Tibial artery (tissue), 4 donors: ENCODE data around the gene WAC.

Experiments
- DNase-seq, 2 donors: peaks; one replicate each; pipeline ENCODE4 v3.0.0-alpha.2; 2019
- H3K27ac ChIP-seq, 2 donors: fragments of 200-600 bp; sonication (generic) in 1 of 2; 1 replicate in 1 of 2; 2 replicates in 1 of 2; pipeline ENCODE4 v1.5.1; 2018 to 2019; ENCODE audit warnings: mild to moderate bottlenecking in 1 of 2
- H3K27me3 ChIP-seq, 2 donors: fragments of 200-600 bp; sonication (generic) in 1 of 2; one replicate each; pipeline versions ENCODE4 v1.5.1 to v1.6.0; 2016 to 2019
- H3K36me3 ChIP-seq, 3 donors: fragments of 200-600 bp; sonication (generic) in 2 of 3; one replicate each; pipeline ENCODE4 v1.5.1; 2016 to 2019; ENCODE audit warnings: mild to moderate bottlenecking in 2 of 3
- H3K4me1 ChIP-seq, 4 donors: fragments of 200-600 bp; sonication (generic) in 2 of 4; 1 replicate in 3 of 4; 2 replicates in 1 of 4; pipeline ENCODE4 v1.5.1; 2016 to 2019
- H3K4me3 ChIP-seq, 2 donors: fragments of 200-600 bp; sonication (generic) in 1 of 2; 1 replicate in 1 of 2; 2 replicates in 1 of 2; pipeline ENCODE4 v1.5.1; 2018 to 2019; ENCODE audit warnings: mild to moderate bottlenecking in 2 of 2
- H3K9me3 ChIP-seq, 3 donors: fragments of 200-600 bp; sonication (generic) in 1 of 3; one replicate each; pipeline ENCODE4 v1.5.1; 2016 to 2019
- intact Hi-C: fragments of 100-400 bp; cut with DNase I; formaldehyde crosslinking; loops from one replicate; pipeline ENCODE4 v1.15.0; 2023; ENCODE audit warnings: low total_unique reads
- TF ChIP-seq, protein P1 (sequence below), 2 experiments: fragments of 200-600 bp in 1 of 2; fragments of 450-650 bp in 1 of 2; IDR thresholded peaks; one replicate each; pipeline ENCODE4 v1.5.1; 2017 to 2019; ENCODE audit warnings: antibody characterized with exemption in 2 of 2, mild to moderate bottlenecking in 1 of 2, moderate library complexity in 1 of 2

WAC gene

GRCh38 chr10:28545967-28546644, 13.2 kb downstream of the WAC start:
- no peak for DNase-seq
- peaks cover 22 to 32% (median 23%) of the 10 kb centered on the region in 3 donors for H3K36me3 ChIP-seq
- TF ChIP-seq, protein P1, sequence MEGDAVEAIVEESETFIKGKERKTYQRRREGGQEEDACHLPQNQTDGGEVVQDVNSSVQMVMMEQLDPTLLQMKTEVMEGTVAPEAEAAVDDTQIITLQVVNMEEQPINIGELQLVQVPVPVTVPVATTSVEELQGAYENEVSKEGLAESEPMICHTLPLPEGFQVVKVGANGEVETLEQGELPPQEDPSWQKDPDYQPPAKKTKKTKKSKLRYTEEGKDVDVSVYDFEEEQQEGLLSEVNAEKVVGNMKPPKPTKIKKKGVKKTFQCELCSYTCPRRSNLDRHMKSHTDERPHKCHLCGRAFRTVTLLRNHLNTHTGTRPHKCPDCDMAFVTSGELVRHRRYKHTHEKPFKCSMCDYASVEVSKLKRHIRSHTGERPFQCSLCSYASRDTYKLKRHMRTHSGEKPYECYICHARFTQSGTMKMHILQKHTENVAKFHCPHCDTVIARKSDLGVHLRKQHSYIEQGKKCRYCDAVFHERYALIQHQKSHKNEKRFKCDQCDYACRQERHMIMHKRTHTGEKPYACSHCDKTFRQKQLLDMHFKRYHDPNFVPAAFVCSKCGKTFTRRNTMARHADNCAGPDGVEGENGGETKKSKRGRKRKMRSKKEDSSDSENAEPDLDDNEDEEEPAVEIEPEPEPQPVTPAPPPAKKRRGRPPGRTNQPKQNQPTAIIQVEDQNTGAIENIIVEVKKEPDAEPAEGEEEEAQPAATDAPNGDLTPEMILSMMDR (IDR thresholded peaks at IDR 0.05), result no peak
- peaks cover 0 to 60% (median 14%) of the 10 kb centered on the region in 4 donors for H3K4me1 ChIP-seq
- no peaks in the 10 kb centered on the region for H3K27me3 ChIP-seq
- H3K9me3 ChIP-seq, result no peaks in the 10 kb centered on the region
- intact Hi-C loops, result loop anchor here (10.0 kb wide), 1 partner anchor 49 kb away; no protein-coding TSS in a partner anchor
- no peak overlapping the region for H3K4me3 ChIP-seq
- no peak overlapping the region for H3K27ac ChIP-seq

GRCh38 chr10:28548781-28549498, 16.0 kb downstream of the WAC start:
- H3K9me3 ChIP-seq, result no peaks in the 10 kb centered on the region
- peaks cover 11 to 21% (median 17%) of the 10 kb centered on the region in 3 donors for H3K36me3 ChIP-seq

DNA sequence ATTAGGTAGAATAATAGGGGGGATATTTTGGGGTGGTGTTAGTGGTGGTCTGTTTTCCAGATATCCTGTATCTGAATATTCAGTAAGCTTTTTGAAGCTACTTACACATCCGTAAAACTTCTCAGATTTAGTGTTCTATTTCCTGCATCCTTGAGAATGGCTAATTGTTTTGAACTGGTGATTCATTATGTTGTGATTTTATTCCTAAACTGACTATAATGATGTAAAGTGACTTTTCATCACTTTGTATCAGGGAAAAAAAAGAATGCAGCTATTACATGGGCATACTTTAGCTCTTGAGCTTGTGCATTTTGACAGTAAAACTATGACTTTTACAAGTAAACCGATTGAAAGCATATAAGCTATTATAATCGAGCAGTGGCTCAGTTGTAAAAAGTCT, 18.2 kb downstream of the WAC start:
- intact Hi-C loops, result no loop called here

More at GRCh38 chr10:28548781-28549498, 16.0 kb downstream of the WAC start:
- DNase-seq, result no peak
- intact Hi-C loops, result loop anchor here (10.0 kb wide), 1 partner anchor 46 kb away; no protein-coding TSS in a partner anchor
- Histone ChIP-seq H3K4me1 (peaks cover 0 to 72% (median 21%) of the 10 kb centered on the region in 4 donors), H3K27me3 (no peaks in the 10 kb centered on the region), H3K27ac (no peak overlapping the region), H3K4me3 (no peak overlapping the region)
- TF ChIP-seq, protein P1 (IDR thresholded peaks at IDR 0.05), result no peak

GRCh38 chr10:28552775-28553174, 19.9 kb downstream of the WAC start:
- H3K27me3 ChIP-seq, result no peaks in the 10 kb centered on the region
- TF ChIP-seq, protein P1 (IDR thresholded peaks at IDR 0.05), result no peak
- H3K27ac ChIP-seq, result no peak overlapping the region
- no peak for DNase-seq
- no peaks in the 10 kb centered on the region for H3K9me3 ChIP-seq
- intact Hi-C loops, result no loop called here
- H3K4me1 ChIP-seq, result peaks cover 0 to 87% (median 24%) of the 10 kb centered on the region in 4 donors
- no peak overlapping the region for H3K4me3 ChIP-seq
- H3K36me3 ChIP-seq, result peaks cover 11 to 17% (median 13%) of the 10 kb centered on the region in 3 donors

More for the DNA sequence above, 18.2 kb downstream of the WAC start:
- Histone ChIP-seq H3K4me1 (peaks cover 0 to 82% (median 22%) of the 10 kb centered on the region in 4 donors), H3K9me3 (no peaks in the 10 kb centered on the region), H3K27me3 (no peaks in the 10 kb centered on the region), H3K27ac (no peak overlapping the region), H3K36me3 (peaks cover 11 to 21% (median 13%) of the 10 kb centered on the region in 3 donors), H3K4me3 (no peak overlapping the region)
- no peak for DNase-seq
- TF ChIP-seq, protein P1 (IDR thresholded peaks at IDR 0.05), result no peak

DNA sequence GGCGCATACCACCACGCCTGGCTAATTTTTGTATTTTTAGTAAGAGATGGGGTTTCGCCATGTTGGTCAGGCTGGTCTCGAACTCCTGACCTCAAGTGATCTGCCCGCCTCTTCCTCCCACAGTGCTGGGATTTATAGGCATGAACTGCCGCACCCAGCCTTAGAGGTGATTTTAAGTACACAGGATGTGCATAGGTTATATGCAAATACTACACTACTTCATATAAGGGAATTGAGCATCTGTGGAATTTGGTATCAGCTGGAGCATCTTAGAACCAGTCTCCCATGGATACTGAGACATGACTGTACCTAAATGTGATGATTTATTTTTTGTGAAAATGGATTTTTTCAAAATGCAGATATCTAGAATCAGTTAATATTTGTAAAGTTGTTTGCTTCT, 21.1 kb downstream of the WAC start:
- H3K36me3 ChIP-seq, result peaks cover 0 to 6% (median 1%) of the 10 kb centered on the region in 3 donors
- H3K4me1 ChIP-seq, result peaks cover 0 to 91% (median 21%) of the 10 kb centered on the region in 4 donors
- H3K4me3 ChIP-seq, result no peak overlapping the region
- TF ChIP-seq, protein P1 (IDR thresholded peaks at IDR 0.05), result no peak
- H3K27me3 ChIP-seq, result no peaks in the 10 kb centered on the region
- no peak for DNase-seq
- intact Hi-C loops, result no loop called here
- H3K27ac ChIP-seq, result no peak overlapping the region
- H3K9me3 ChIP-seq, result no peaks in the 10 kb centered on the region
